ENCODE results near the gene HMX3. TPM values are rescaled to one million over a fixed set of nuclear protein-coding genes. Genes with fewer than 3 reads are reported as not detected.
"Not testable (repeated sequence)": the region's sequence is repeated elsewhere in the genome, so short reads cannot be mapped to it uniquely, and the experiment has no call there.

Gene HMX3
- total and polyA plus RNA-seq, 2 of the 8 experiments (the other 6 are each of a cell fraction or from before 2014, with no cell fraction given) = 0.05 TPM; not detected in 1

GRCh38 chr10:123171616-123172015 lies 35.8 kb downstream of the HMX3 start:
- not testable (repeated sequence) for H2BK15ac ChIP-seq (ENCODE audit: low read length); H3K14ac ChIP-seq (ENCODE audit: insufficient read length); H3K4me3 ChIP-seq (ENCODE audit: extremely low read depth in 1 of 4, insufficient read depth in 2 of 4, low read depth in 3 of 4, low read length in 4 of 4); H3K23ac ChIP-seq (ENCODE audit: insufficient read length); H3K4me2 ChIP-seq (ENCODE audit: insufficient read depth in 1 of 2, low read depth in 2 of 2, low read length in 2 of 2); FAIRE-seq; H3K9me3 ChIP-seq (ENCODE audit: insufficient read depth in 2 of 2, low read depth in 1 of 2, low read length in 1 of 2); H3K18ac ChIP-seq (ENCODE audit: extremely low read depth, low read length); H2BK120ac ChIP-seq (replicated peaks; ENCODE audit: low read depth, low read length); H4K91ac ChIP-seq (replicated peaks; ENCODE audit: insufficient read length, low read length); H3K56ac ChIP-seq (replicated peaks; ENCODE audit: insufficient read length, low read depth, low read length); H2BK5ac ChIP-seq (ENCODE audit: low read depth, low read length); DNase-seq (ENCODE audit: low read depth in 1 of 2, low spot score in 2 of 2); H4K5ac ChIP-seq (ENCODE audit: insufficient read length, low read depth, low read length); H2AFZ ChIP-seq (ENCODE audit: low read length); H2BK12ac ChIP-seq (ENCODE audit: low read depth, low read length); H3K79me1 ChIP-seq (ENCODE audit: low read depth, low read length); H3K4ac ChIP-seq (replicated peaks; ENCODE audit: insufficient read length, low read depth, low read length); H2AK5ac ChIP-seq (ENCODE audit: low read depth, low read length); H3K9ac ChIP-seq (replicated peaks in 1 of 4; ENCODE audit: extremely low read depth in 1 of 4, low read depth in 3 of 4, low read length in 3 of 4); H4K8ac ChIP-seq (ENCODE audit: extremely low read depth, insufficient read depth, low read length); H2BK20ac ChIP-seq (ENCODE audit: low read length); H3K27ac ChIP-seq (ENCODE audit: low read depth, low read length); H3K4me1 ChIP-seq (replicated peaks in 1 of 4; ENCODE audit: control insufficient read depth in 3 of 4, insufficient read depth in 4 of 4, low read length in 3 of 4); H4K20me1 ChIP-seq (replicated peaks in 1 of 2; ENCODE audit: control insufficient read depth in 1 of 2, insufficient read depth in 2 of 2, low read length in 2 of 2); H3K27me3 ChIP-seq (replicated peaks in 1 of 4; ENCODE audit: control insufficient read depth in 3 of 4, extremely low read depth in 1 of 4, insufficient read depth in 3 of 4, low read length in 3 of 4); H3K23me2 ChIP-seq (ENCODE audit: low read depth, low read length)
- Histone ChIP-seq H3K36me3 (ENCODE audit: control insufficient read depth in 2 of 4, insufficient read depth in 4 of 4, low read length in 3 of 4) (peaks cover 2 to 32% (median 12%) of the 10 kb centered on the region in 4 experiments; a peak in 6 of 8 replicates), H3K79me2 (ENCODE audit: control insufficient read depth in 1 of 2, insufficient read depth in 2 of 2, low read length in 2 of 2) (peaks cover 0 to 14% of the 10 kb centered on the region in 2 experiments; a peak in 1 of 4 replicates)
- ChIA-PET POLR2A (ENCODE audit: partially characterized antibody) (interaction anchor here (1.1 kb wide), 1 partner anchor 18 kb away, joined by 3 read pairs; the partner anchor contains the start of gene BUB3), CTCF (ENCODE audit: partially characterized antibody) (interaction anchor here (1.2 to 1.8 kb wide), 3 partner anchors 22 to 387 kb away, joined by 3 to 5 read pairs (median 3); no protein-coding TSS in a partner anchor)
- 92% methylated on average over 10 of the region's 10 CpGs; no CpG with 5 or more reads in 1 of the 2 experiments for WGBS, 2 experiments (ENCODE audit: extremely low coverage in 1 of 2, insufficient coverage in 1 of 2, insufficient read length in 1 of 2, insufficient replicate concordance in 2 of 2, low coverage in 1 of 2, low lambda C conversion rate in 2 of 2, missing lambda C conversion rate in 1 of 2)
